ENCODE results near the gene DENND4B. TPM values are rescaled to one million over a fixed set of nuclear protein-coding genes. Genes with fewer than 3 reads are reported as not detected.

DENND4B gene
- total RNA-seq, 1 donor, result 27.6 TPM

GRCh38 chr1:153934746-153935145, 11.8 kb downstream of the DENND4B start:
- H3K4me3 ChIP-seq (ENCODE audit: low read depth, low read length), result no peak overlapping the region
- DNase-seq (ENCODE audit: low read depth), result no peak
- TF ChIP-seq CTCF (IDR thresholded peaks at IDR 0.05; ENCODE audit: insufficient read depth, low read depth, low read length), result no peak

GRCh38 chr1:153933955-153934354, 12.6 kb downstream of the DENND4B start:
- no peak overlapping the region for H3K4me3 ChIP-seq (ENCODE audit: low read depth, low read length)
- TF ChIP-seq CTCF (IDR thresholded peaks at IDR 0.05; ENCODE audit: insufficient read depth, low read depth, low read length), result no peak
- DNase-seq (ENCODE audit: low read depth), result no peak

- no peak for TF ChIP-seq CTCF (IDR thresholded peaks at IDR 0.05; ENCODE audit: insufficient read depth, low read depth, low read length)
- H3K4me3 ChIP-seq (ENCODE audit: low read depth, low read length), result no peak overlapping the region
- no peak for DNase-seq (ENCODE audit: low read depth)
Measured at GRCh38 chr1:153933430-153933829, 13.1 kb downstream of the DENND4B start.

GRCh38 chr1:153932156-153933131, 14.1 kb downstream of the DENND4B start:
- DNase-seq (ENCODE audit: low read depth), result no peak
- no peak overlapping the region for H3K4me3 ChIP-seq (ENCODE audit: low read depth, low read length)
- TF ChIP-seq CTCF (IDR thresholded peaks at IDR 0.05; ENCODE audit: insufficient read depth, low read depth, low read length), result no peak

GRCh38 chr1:153929981-153930948, 16.3 kb downstream of the DENND4B start:
- H3K4me3 ChIP-seq (ENCODE audit: low read depth, low read length), result no peak overlapping the region
- TF ChIP-seq CTCF (IDR thresholded peaks at IDR 0.05; ENCODE audit: insufficient read depth, low read depth, low read length), result no peak
- no peak for DNase-seq (ENCODE audit: low read depth)

- TF ChIP-seq CTCF (IDR thresholded peaks at IDR 0.05; ENCODE audit: insufficient read depth, low read depth, low read length), result no peak
- DNase-seq (ENCODE audit: low read depth), result no peak
- no peak overlapping the region for H3K4me3 ChIP-seq (ENCODE audit: low read depth, low read length)
Measured at GRCh38 chr1:153929426-153929825, 17.1 kb downstream of the DENND4B start.

All from fibroblast of villous mesenchyme (primary cell).